ENCODE results near the gene UTS2R.
"Not testable (repeated sequence)": the region's sequence is repeated elsewhere in the genome, so short reads cannot be mapped to it uniquely, and the experiment has no call there.

The UTS2R gene

GRCh38 chr17:82345151-82345976, 26.2 kb upstream of the UTS2R start:
- H3K27ac ChIP-seq (replicated peaks; ENCODE audit: low read length): peak overlapping the region; percentile 40
- H3K9ac ChIP-seq (ENCODE audit: low read depth, low read length, poor library complexity): no peak overlapping the region
- peak overlapping the region; percentile 96 for H2BK5ac ChIP-seq (ENCODE audit: low read length)
- no peaks in the 10 kb centered on the region for H3K36me3 ChIP-seq (replicated peaks in 1 of 2; ENCODE audit: control insufficient read depth in 2 of 2, insufficient read depth in 2 of 2, low read length in 2 of 2)
- H3K4ac ChIP-seq (ENCODE audit: low read length): peak overlapping the region; percentile 26
- DNase-seq (ENCODE audit: low spot score): no peak
- peak overlapping the region; percentile 94 for H4K91ac ChIP-seq (ENCODE audit: low read depth, low read length, poor library complexity)
- peak overlapping the region; percentile 91 for H3K18ac ChIP-seq (ENCODE audit: low read length)
- H3K79me1 ChIP-seq (ENCODE audit: low read depth, low read length): no peaks in the 10 kb centered on the region
- peak overlapping the region; percentile 22 for H3K23ac ChIP-seq (ENCODE audit: low read depth, low read length, poor library complexity)
- peaks cover 0 to 13% (median 0%) of the 10 kb centered on the region in 3 experiments for H3K27me3 ChIP-seq (ENCODE audit: control insufficient read depth in 3 of 3, insufficient read depth in 3 of 3, low read depth in 1 of 3, low read length in 3 of 3)
- no peak overlapping the region for H2BK120ac ChIP-seq (ENCODE audit: low read depth, low read length)
- peak overlapping the region; percentile 53 for H2BK12ac ChIP-seq (ENCODE audit: low read length)
- H2BK15ac ChIP-seq (ENCODE audit: low read length): peak overlapping the region; percentile 13
- peak overlapping the region; percentile 74 for H2AFZ ChIP-seq (ENCODE audit: low read length)
- H3K4me1 ChIP-seq (ENCODE audit: control insufficient read depth in 2 of 2, insufficient read depth in 1 of 2, low read depth in 1 of 2, low read length in 2 of 2): peaks cover 12 to 16% of the 10 kb centered on the region in 2 donors
- peak overlapping the region; percentile 5 for H3K14ac ChIP-seq (ENCODE audit: low read length)
- no peak overlapping the region for H3K4me2 ChIP-seq (ENCODE audit: insufficient read depth, low read length, poor library complexity, severe bottlenecking)
- H2AK5ac ChIP-seq (ENCODE audit: low read depth, low read length): peak overlapping the region; percentile 91
- peak overlapping the region; percentile 53 for H4K8ac ChIP-seq (ENCODE audit: low read depth, low read length)
- no CpG with 5 or more reads among the region's 42 CpGs for WGBS, 2 donors (ENCODE audit: extremely low coverage in 2 of 2, insufficient read length in 2 of 2, insufficient replicate concordance in 1 of 2)
- H3K9me3 ChIP-seq (replicated peaks in 1 of 2; ENCODE audit: control insufficient read depth in 2 of 2, insufficient read depth in 1 of 2, low read depth in 1 of 2, low read length in 2 of 2): no peaks in the 10 kb centered on the region
- H3K4me3 ChIP-seq (ENCODE audit: low read length in 2 of 2): no peak overlapping the region

- H4K91ac ChIP-seq (ENCODE audit: low read depth, low read length, poor library complexity): no peak overlapping the region
- no peak overlapping the region for H3K4ac ChIP-seq (ENCODE audit: low read length)
- H3K18ac ChIP-seq (ENCODE audit: low read length): no peak overlapping the region
- peaks cover 12 to 16% of the 10 kb centered on the region in 2 donors for H3K4me1 ChIP-seq (ENCODE audit: control insufficient read depth in 2 of 2, insufficient read depth in 1 of 2, low read depth in 1 of 2, low read length in 2 of 2)
- H3K36me3 ChIP-seq (replicated peaks in 1 of 2; ENCODE audit: control insufficient read depth in 2 of 2, insufficient read depth in 2 of 2, low read length in 2 of 2): no peaks in the 10 kb centered on the region
- H3K4me3 ChIP-seq (ENCODE audit: low read length in 2 of 2): no peak overlapping the region
- H2BK120ac ChIP-seq (ENCODE audit: low read depth, low read length): no peak overlapping the region
- no peak overlapping the region for H2AFZ ChIP-seq (ENCODE audit: low read length)
- no peak overlapping the region for H3K4me2 ChIP-seq (ENCODE audit: insufficient read depth, low read length, poor library complexity, severe bottlenecking)
- H3K9me3 ChIP-seq (replicated peaks in 1 of 2; ENCODE audit: control insufficient read depth in 2 of 2, insufficient read depth in 1 of 2, low read depth in 1 of 2, low read length in 2 of 2): no peaks in the 10 kb centered on the region
- H3K14ac ChIP-seq (ENCODE audit: low read length): no peak overlapping the region
- H4K8ac ChIP-seq (ENCODE audit: low read depth, low read length): no peak overlapping the region
- H2AK5ac ChIP-seq (ENCODE audit: low read depth, low read length): peak overlapping the region; percentile 10
- no peak overlapping the region for H2BK5ac ChIP-seq (ENCODE audit: low read length)
- no peak overlapping the region for H2BK12ac ChIP-seq (ENCODE audit: low read length)
- no peak for DNase-seq (ENCODE audit: low spot score)
- no peak overlapping the region for H3K9ac ChIP-seq (ENCODE audit: low read depth, low read length, poor library complexity)
- WGBS, 2 donors (ENCODE audit: extremely low coverage in 2 of 2, insufficient read length in 2 of 2, insufficient replicate concordance in 1 of 2): no CpG with 5 or more reads among the region's 28 CpGs
- H3K27ac ChIP-seq (replicated peaks; ENCODE audit: low read length): no peak overlapping the region
- peaks cover 0 to 16% (median 0%) of the 10 kb centered on the region in 3 experiments for H3K27me3 ChIP-seq (ENCODE audit: control insufficient read depth in 3 of 3, insufficient read depth in 3 of 3, low read depth in 1 of 3, low read length in 3 of 3)
- no peak overlapping the region for H3K23ac ChIP-seq (ENCODE audit: low read depth, low read length, poor library complexity)
- H3K79me1 ChIP-seq (ENCODE audit: low read depth, low read length): no peaks in the 10 kb centered on the region
- H2BK15ac ChIP-seq (ENCODE audit: low read length): peak overlapping the region; percentile 10
These were observed 24.9 kb upstream of the UTS2R start for GRCh38 chr17:82346342-82347300.

GRCh38 chr17:82347994-82348393, 23.6 kb upstream of the UTS2R start:
- H4K91ac ChIP-seq (ENCODE audit: low read depth, low read length, poor library complexity); H2BK120ac ChIP-seq (ENCODE audit: low read depth, low read length); H2BK12ac ChIP-seq (ENCODE audit: low read length); H3K14ac ChIP-seq (ENCODE audit: low read length); H3K27ac ChIP-seq (replicated peaks; ENCODE audit: low read length); H2AK5ac ChIP-seq (ENCODE audit: low read depth, low read length); H3K9ac ChIP-seq (ENCODE audit: low read depth, low read length, poor library complexity); DNase-seq (ENCODE audit: low spot score); H3K4ac ChIP-seq (ENCODE audit: low read length); H2BK15ac ChIP-seq (ENCODE audit: low read length); H2AFZ ChIP-seq (ENCODE audit: low read length); H3K79me1 ChIP-seq (ENCODE audit: low read depth, low read length); H3K9me3 ChIP-seq (replicated peaks in 1 of 2; ENCODE audit: control insufficient read depth in 2 of 2, insufficient read depth in 1 of 2, low read depth in 1 of 2, low read length in 2 of 2); H3K18ac ChIP-seq (ENCODE audit: low read length); H3K4me2 ChIP-seq (ENCODE audit: insufficient read depth, low read length, poor library complexity, severe bottlenecking); H3K4me3 ChIP-seq (ENCODE audit: low read length in 2 of 2); H2BK5ac ChIP-seq (ENCODE audit: low read length); H3K23ac ChIP-seq (ENCODE audit: low read depth, low read length, poor library complexity); H4K8ac ChIP-seq (ENCODE audit: low read depth, low read length); H3K36me3 ChIP-seq (replicated peaks in 1 of 2; ENCODE audit: control insufficient read depth in 2 of 2, insufficient read depth in 2 of 2, low read length in 2 of 2): not testable (repeated sequence)
- H3K27me3 ChIP-seq (ENCODE audit: control insufficient read depth in 3 of 3, insufficient read depth in 3 of 3, low read depth in 1 of 3, low read length in 3 of 3): peaks cover 0 to 16% (median 0%) of the 10 kb centered on the region in 3 experiments
- peaks cover 12 to 17% of the 10 kb centered on the region in 2 donors for H3K4me1 ChIP-seq (ENCODE audit: control insufficient read depth in 2 of 2, insufficient read depth in 1 of 2, low read depth in 1 of 2, low read length in 2 of 2)
- no CpG with 5 or more reads among the region's 11 CpGs for WGBS, 2 donors (ENCODE audit: extremely low coverage in 2 of 2, insufficient read length in 2 of 2, insufficient replicate concordance in 1 of 2)

Measured in neuronal stem cell (in vitro differentiated cells).